Forelimb muscle (tissue), 1 donor: Measurements from ENCODE around the gene OPCML. TPM values are rescaled to one million over a fixed set of nuclear protein-coding genes. Genes with fewer than 3 reads are reported as not detected.

ENCODE experiments used
- DNase-seq: peaks from one replicate; pipeline ENCODE4 v3.0.0-alpha.2; 2013; ENCODE audit warnings: low read depth
- polyA plus RNA-seq: library from polyadenylated mRNA; unstranded; fragments of 120-200 nt; gene quantifications from one replicate; pipeline ENCODE4 v1.2.1, GENCODE V29; 2013; ENCODE audit not compliant: insufficient read length

OPCML gene
- polyA plus RNA-seq, 1 donor: 1.4 TPM

GRCh38 chr11:132670921-132671675, 861.2 kb downstream of the OPCML start:
- no peak for DNase-seq

GRCh38 chr11:132669949-132670348, 862.4 kb downstream of the OPCML start:
- no peak for DNase-seq

GRCh38 chr11:132665205-132665604, 867.1 kb downstream of the OPCML start:
- no peak for DNase-seq

GRCh38 chr11:132658696-132659095, 873.6 kb downstream of the OPCML start:
- no peak for DNase-seq

DNA sequence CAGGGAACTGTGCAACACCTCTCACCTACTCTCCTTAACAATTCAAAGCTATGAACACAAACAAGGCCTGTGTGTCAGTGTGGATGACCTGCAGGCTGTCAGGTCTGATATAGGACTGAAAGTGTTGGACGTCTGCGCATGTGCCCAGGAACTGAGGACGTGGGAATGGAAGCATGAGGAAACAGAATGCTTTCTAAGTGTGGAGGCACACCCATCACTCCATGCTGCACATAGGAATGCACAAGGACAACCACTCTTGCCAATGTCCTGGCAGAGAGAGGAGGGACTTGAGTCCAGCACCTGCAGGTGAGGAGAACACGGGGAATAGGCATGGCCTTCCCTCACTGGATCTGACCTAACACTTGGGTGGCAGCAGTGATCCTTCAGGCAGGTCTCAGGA, 874.3 kb downstream of the OPCML start:
- no peak for DNase-seq

GRCh38 chr11:132655187-132655855, 877.0 kb downstream of the OPCML start:
- DNase-seq: no peak

DNA sequence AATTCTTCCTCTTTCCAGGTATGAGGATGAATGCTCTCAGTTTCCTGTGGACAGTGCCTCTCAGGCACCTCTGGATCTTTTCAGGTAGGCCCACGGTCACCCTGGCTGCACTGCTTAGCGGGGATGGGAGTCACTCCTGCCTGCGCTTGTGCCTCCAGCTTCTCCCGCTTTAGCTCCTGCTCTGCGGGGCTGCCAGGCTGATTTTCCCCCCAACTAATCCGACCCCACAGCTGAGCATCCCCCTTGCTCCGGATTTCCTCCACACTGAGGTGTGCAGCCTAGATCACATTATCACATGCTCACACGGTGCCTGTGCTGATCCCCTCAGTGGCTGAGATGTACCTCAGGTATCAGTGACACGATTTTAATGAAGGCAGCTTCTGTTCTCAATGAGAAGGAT, 879.1 kb downstream of the OPCML start:
- no peak for DNase-seq

DNA sequence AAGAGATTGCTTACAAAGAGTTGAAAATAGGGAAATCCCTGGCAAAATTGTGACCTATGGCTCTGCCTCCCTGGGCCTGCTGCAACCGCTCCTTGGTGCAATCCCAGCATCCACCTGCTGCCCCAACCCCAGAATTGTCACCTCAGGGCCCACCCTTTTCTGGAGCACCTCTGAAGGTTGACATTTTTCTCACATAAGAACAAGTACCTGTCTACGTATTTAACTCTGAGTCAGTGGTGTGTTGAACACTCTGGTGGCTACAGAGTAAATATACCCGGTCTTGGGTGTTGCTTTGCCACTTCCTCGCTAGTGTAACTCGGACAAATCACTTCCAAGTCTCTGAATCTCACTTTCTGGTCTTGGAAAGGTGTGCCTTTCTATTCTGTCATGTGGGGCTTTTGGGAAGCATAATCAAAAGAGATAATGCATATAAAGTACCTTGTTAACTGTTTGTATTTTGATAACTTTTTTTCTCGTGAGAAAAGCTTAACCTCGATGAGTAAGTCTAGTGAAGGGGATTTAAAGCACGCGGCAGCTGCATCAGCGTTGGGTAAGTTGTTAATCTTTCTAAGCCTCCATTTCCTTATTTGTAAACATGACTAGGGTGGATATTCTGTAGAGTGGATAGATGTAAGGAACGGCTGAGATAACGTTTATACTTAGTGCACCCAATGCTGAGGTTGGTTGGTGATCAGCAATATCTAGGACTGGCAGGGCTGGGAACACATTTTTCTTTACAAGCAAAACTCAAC, 881.2 kb downstream of the OPCML start:
- DNase-seq: no peak

GRCh38 chr11:132649277-132649676, 883.0 kb downstream of the OPCML start:
- no peak for DNase-seq

DNA sequence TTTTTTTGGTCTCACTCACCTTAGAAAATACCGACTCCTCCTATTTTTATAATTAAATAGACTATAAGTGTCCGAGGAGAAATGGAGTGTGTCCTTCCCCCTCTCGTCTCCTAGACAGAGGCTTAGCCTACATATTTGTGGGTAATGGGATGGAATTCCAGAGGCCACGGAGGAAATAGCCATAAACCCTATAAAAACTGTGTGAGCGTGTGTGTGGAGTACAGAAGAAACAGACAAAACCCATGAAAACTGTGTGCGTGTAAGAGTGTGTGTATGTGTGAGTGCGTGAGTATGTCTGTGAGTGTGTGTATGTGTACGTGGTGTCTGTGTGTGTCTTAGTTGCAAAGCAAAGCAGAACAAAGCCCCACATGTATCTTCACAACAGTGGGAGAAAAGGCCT, 883.5 kb downstream of the OPCML start:
- DNase-seq: no peak

GRCh38 chr11:132646890-132647289, 885.4 kb downstream of the OPCML start:
- no peak for DNase-seq

GRCh38 chr11:132644520-132645239, 887.6 kb downstream of the OPCML start:
- no peak for DNase-seq

DNA sequence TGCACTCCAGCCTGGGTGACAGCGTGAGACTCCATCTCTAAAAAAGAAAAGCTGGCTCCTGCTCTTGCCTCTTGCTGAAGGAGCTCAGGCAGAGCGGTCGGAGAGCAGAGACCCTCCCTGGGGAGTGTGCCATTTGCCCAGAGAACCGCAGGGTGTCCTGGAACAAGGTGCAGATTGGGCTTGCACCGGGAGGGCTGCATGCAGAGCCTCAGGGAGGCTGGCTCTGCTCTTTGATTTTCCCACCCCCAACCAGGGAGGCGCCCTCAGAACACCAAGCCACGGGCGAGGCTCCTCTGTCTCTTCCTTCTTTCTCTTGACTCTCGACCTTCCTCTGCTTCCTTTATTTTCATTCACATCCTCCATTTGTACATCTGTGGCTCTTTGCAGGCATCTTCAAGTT, 889.1 kb downstream of the OPCML start:
- no peak for DNase-seq

GRCh38 chr11:132640952-132641351, 891.3 kb downstream of the OPCML start:
- DNase-seq: no peak

DNA sequence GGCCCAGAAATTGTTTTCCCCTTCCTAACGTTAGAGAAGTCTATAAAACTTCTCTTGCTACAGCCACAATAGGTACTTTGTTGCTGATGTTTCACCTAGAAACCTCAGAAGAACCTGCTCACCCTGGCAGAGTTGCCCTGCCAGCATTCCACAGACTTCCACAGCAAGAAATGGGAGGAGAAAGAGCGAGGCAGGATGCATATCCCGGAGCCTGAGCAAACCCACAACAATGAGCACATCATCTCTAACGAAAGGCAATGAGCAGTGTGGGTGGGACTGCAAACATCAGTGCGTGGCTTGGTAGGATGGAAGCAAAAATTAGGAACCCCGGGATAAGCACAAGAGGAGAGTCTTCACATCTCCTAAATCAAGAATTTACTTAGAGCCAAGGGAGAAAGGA, 892.3 kb downstream of the OPCML start:
- DNase-seq: no peak

GRCh38 chr11:132639403-132639802, 892.9 kb downstream of the OPCML start:
- no peak for DNase-seq

DNA sequence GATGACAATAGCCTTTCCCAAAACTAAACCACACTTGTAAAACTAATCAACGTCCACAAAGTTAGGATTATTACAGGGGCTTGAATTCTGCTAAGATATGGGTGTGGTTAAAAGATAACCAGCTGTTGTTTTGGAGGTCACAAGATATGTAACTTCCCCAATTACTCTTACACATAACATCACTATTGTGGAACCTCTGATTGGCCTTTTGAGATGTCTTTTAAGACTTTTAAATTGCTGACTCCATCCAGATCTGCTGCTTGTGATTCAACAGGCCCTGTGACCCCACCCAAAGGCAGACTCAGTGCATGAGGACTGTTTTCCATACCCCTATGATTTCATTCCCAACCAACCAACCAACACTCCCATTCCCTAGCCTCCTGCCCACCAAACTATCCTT, 893.9 kb downstream of the OPCML start:
- DNase-seq: no peak

GRCh38 chr11:132636523-132636922, 895.8 kb downstream of the OPCML start:
- DNase-seq: no peak

DNA sequence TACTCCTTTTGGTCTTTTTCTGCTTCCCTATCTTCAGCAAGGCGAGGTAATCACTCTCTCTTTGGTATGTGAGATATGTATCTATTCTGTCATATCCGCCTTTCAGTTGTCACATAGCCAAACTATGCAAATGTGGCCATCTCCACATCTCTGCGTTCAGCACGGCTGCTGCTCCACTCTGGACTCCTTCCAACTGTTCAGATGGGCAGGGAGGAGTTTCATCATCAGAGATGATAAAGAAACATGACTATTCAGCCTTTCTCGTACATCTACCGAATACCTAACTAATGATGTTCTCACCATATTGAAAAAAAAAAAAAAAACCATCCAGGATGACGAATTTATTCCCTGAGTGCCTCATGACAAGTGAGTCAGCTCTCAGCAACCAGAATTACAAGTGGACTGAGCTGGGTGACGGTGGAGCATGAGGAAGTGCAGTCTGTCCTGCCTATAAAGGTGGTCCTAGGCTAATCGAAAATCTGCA, 899.6 kb downstream of the OPCML start:
- no peak for DNase-seq

DNA sequence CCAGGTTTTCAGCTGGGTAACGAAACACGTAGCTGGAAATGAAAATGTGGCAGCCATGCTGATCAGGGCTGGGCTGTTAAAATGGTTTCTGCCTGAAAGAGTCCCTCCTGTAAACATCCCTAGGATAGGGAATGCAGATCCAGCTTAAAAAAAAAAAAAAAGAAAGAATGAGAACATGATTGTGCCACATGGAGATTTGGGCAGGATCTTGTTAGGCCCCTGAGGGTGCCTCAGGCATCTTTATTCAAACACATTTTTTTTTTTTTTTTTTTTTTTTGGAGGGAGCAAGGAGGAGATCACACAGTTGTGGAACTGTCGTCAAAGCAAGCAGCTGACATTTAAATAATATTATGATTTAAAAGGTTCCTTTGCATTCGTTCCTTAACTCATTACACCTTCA, 900.3 kb downstream of the OPCML start:
- no peak for DNase-seq

DNA sequence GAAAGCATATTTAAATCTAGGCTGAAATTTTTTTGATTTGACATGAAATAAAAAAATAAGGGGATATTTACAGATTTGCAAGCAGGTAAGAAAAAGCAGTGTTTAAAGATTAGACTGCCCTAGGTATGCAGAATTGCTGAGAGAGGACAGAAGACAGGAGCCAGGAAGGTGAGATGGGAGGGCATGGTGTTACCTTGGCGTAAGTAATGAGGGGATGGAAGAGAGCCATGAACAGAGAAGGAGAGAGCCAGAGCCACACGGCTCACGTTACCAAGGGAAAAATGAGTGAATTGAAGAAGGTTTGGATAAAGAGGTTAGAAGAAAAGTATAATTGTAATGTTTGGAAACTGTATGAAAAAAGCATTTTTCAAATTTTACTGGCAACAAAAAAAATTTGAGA, 904.3 kb downstream of the OPCML start:
- no peak for DNase-seq

GRCh38 chr11:132626446-132626845, 905.9 kb downstream of the OPCML start:
- DNase-seq: no peak
